Measurements from ENCODE around the gene CYP3A5. TPM values are rescaled to one million over a fixed set of nuclear protein-coding genes. Genes with fewer than 3 reads are reported as not detected.
A peak's percentile ranks its signal among the peaks of the same experiment; 100 is the strongest.

CYP3A5 gene
- total and polyA plus RNA-seq, 9 of the 15 experiments (the other 6 are each of a cell fraction or from before 2014, with no cell fraction given) = 0.73 to 2.8 (median 1.5) TPM

DNA sequence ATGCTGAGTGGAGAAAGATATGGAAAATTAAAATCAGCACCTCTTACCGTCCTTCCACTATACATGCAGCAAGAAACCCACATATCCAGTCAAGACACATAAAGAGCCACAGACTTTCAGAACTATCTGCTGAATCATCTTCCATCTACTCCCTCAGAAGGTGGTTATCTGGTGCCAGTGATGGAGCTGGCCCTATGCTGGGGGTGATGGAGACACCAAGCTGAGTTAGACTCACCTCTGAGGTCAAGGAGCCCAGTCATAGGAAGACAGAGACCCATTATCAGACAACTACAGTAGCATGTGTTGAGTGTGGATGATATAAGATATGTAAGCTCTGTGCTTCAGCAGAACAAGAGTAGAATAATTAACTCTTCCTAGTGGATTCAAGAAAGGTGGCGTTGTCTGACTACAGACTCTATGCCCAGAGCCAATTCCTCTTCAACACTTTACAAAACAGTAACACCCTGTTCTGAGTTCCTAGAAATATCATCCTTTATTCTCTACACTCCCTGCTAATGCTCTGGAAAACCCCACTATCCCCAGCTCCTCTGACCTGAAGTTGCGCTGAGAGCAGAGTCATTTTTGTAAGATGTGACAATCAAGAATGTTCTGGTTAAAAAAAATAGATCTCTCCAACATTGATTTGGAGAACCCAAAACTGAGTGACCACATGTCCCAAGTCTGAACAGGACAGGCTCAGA is 14.3 kb downstream of the CYP3A5 start (continued):
- TF ChIP-seq, protein P1, sequence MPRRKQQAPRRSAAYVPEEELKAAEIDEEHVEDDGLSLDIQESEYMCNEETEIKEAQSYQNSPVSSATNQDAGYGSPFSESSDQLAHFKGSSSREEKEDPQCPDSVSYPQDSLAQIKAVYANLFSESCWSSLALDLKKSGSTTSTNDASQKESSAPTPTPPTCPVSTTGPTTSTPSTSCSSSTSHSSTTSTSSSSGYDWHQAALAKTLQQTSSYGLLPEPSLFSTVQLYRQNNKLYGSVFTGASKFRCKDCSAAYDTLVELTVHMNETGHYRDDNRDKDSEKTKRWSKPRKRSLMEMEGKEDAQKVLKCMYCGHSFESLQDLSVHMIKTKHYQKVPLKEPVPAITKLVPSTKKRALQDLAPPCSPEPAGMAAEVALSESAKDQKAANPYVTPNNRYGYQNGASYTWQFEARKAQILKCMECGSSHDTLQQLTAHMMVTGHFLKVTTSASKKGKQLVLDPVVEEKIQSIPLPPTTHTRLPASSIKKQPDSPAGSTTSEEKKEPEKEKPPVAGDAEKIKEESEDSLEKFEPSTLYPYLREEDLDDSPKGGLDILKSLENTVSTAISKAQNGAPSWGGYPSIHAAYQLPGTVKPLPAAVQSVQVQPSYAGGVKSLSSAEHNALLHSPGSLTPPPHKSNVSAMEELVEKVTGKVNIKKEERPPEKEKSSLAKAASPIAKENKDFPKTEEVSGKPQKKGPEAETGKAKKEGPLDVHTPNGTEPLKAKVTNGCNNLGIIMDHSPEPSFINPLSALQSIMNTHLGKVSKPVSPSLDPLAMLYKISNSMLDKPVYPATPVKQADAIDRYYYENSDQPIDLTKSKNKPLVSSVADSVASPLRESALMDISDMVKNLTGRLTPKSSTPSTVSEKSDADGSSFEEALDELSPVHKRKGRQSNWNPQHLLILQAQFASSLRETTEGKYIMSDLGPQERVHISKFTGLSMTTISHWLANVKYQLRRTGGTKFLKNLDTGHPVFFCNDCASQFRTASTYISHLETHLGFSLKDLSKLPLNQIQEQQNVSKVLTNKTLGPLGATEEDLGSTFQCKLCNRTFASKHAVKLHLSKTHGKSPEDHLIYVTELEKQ (CRISPR knock-in tag; IDR thresholded peaks at IDR 0.05) = no peak
- no peak for TF ChIP-seq SUPT5H (IDR thresholded peaks at IDR 0.05)
- TF ChIP-seq, protein P2, sequence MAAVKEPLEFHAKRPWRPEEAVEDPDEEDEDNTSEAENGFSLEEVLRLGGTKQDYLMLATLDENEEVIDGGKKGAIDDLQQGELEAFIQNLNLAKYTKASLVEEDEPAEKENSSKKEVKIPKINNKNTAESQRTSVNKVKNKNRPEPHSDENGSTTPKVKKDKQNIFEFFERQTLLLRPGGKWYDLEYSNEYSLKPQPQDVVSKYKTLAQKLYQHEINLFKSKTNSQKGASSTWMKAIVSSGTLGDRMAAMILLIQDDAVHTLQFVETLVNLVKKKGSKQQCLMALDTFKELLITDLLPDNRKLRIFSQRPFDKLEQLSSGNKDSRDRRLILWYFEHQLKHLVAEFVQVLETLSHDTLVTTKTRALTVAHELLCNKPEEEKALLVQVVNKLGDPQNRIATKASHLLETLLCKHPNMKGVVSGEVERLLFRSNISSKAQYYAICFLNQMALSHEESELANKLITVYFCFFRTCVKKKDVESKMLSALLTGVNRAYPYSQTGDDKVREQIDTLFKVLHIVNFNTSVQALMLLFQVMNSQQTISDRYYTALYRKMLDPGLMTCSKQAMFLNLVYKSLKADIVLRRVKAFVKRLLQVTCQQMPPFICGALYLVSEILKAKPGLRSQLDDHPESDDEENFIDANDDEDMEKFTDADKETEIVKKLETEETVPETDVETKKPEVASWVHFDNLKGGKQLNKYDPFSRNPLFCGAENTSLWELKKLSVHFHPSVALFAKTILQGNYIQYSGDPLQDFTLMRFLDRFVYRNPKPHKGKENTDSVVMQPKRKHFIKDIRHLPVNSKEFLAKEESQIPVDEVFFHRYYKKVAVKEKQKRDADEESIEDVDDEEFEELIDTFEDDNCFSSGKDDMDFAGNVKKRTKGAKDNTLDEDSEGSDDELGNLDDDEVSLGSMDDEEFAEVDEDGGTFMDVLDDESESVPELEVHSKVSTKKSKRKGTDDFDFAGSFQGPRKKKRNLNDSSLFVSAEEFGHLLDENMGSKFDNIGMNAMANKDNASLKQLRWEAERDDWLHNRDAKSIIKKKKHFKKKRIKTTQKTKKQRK (IDR thresholded peaks at IDR 0.05; ENCODE audit: borderline replicate concordance, low read depth, low read length) = no peak
- TF ChIP-seq, protein P3, sequence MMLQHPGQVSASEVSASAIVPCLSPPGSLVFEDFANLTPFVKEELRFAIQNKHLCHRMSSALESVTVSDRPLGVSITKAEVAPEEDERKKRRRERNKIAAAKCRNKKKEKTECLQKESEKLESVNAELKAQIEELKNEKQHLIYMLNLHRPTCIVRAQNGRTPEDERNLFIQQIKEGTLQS (IDR thresholded peaks at IDR 0.05) = peak; percentile 85
- TF ChIP-seq, protein P3 (CRISPR knock-in tag; conservative IDR thresholded peaks at IDR 0.05) = peak; percentile 39; the same call in 1 of the 2 replicates
- TF ChIP-seq TAF9B (IDR thresholded peaks at IDR 0.05; ENCODE audit: partially characterized antibody) = peak; percentile 67
- no peak; a peak in 1 of 4 replicates for TF ChIP-seq MCM7 (IDR thresholded peaks at IDR 0.05)
- TF ChIP-seq MYC (IDR thresholded peaks at IDR 0.05; ENCODE audit: low read depth, low read length) = peak; percentile 46; the same call in 1 of the 2 replicates
- no peak for TF ChIP-seq MYC (CRISPR knock-in tag; IDR thresholded peaks at IDR 0.05; ENCODE audit: borderline replicate concordance, low read depth)
- no peak for TF ChIP-seq CCAR2 (IDR thresholded peaks at IDR 0.05; ENCODE audit: low read depth, low read length)
- TF ChIP-seq, protein P4, sequence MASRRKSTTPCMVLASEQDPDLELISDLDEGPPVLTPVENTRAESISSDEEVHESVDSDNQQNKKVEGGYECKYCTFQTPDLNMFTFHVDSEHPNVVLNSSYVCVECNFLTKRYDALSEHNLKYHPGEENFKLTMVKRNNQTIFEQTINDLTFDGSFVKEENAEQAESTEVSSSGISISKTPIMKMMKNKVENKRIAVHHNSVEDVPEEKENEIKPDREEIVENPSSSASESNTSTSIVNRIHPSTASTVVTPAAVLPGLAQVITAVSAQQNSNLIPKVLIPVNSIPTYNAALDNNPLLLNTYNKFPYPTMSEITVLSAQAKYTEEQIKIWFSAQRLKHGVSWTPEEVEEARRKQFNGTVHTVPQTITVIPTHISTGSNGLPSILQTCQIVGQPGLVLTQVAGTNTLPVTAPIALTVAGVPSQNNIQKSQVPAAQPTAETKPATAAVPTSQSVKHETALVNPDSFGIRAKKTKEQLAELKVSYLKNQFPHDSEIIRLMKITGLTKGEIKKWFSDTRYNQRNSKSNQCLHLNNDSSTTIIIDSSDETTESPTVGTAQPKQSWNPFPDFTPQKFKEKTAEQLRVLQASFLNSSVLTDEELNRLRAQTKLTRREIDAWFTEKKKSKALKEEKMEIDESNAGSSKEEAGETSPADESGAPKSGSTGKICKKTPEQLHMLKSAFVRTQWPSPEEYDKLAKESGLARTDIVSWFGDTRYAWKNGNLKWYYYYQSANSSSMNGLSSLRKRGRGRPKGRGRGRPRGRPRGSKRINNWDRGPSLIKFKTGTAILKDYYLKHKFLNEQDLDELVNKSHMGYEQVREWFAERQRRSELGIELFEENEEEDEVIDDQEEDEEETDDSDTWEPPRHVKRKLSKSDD (conservative IDR thresholded peaks at IDR 0.05; ENCODE audit: low read length) = no peak
- TF ChIP-seq, protein P5, sequence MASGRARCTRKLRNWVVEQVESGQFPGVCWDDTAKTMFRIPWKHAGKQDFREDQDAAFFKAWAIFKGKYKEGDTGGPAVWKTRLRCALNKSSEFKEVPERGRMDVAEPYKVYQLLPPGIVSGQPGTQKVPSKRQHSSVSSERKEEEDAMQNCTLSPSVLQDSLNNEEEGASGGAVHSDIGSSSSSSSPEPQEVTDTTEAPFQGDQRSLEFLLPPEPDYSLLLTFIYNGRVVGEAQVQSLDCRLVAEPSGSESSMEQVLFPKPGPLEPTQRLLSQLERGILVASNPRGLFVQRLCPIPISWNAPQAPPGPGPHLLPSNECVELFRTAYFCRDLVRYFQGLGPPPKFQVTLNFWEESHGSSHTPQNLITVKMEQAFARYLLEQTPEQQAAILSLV (tag; IDR thresholded peaks at IDR 0.05) = no peak
- peak; percentile 99 for TF ChIP-seq TCF3 (CRISPR knock-in tag; IDR thresholded peaks at IDR 0.05)
- TF ChIP-seq, protein P6, sequence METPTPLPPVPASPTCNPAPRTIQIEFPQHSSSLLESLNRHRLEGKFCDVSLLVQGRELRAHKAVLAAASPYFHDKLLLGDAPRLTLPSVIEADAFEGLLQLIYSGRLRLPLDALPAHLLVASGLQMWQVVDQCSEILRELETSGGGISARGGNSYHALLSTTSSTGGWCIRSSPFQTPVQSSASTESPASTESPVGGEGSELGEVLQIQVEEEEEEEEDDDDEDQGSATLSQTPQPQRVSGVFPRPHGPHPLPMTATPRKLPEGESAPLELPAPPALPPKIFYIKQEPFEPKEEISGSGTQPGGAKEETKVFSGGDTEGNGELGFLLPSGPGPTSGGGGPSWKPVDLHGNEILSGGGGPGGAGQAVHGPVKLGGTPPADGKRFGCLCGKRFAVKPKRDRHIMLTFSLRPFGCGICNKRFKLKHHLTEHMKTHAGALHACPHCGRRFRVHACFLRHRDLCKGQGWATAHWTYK (CRISPR knock-in tag; IDR thresholded peaks at IDR 0.05) = peak; percentile 63; the same call in 1 of the 2 replicates

Data from K562 (cell line).